Measurements from ENCODE around the gene TANC2. TPM values are rescaled to one million over a fixed set of nuclear protein-coding genes. Genes with fewer than 3 reads are reported as not detected.

TANC2 gene
- 33.8 and 59.9 TPM in 2 replicates for total RNA-seq

DNA sequence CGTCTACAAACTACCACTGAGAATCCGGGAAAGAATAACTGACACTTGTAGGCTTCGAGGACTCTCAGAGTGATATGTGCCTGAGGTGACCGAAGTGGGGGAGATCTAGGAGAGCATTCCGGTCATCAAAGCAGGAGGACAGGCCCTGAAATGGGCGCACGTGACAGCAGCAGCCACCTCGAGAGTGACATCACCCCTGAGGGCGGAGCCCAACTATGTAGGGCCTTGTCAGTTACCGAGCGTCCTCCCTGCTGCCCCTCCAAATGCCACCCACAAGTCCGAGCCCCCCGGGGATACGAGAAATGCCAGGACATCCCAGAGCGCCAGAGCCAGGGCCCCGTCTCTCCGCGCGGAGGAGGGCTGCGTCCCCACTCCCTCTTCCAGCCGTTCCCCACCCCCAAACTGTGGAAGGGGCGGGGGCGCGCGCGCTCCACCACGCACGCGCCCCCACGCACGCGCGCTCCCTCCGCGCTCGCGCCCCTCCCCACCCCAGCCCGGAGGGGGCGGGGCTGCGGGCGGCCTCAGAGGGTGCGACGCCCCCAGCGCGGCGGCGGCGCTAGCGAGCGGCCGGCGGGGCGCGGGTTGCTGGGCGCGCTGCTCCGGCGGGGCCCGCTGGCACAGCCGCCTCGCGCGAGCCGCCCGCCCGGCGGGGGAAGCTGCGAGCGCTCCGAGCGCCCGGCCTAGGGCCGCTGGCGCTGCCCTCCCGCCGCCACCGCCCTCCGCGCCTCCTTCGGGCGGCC is at the start of gene TANC2:
Gene TANC2, plus strand, starts transcription at position 550 of the 740 bp plus-strand sequence. CDS start 43,325 bp downstream, outside the sequence.

Other genes starting within 250 kb of the TANC2 start
- gene MARCHF10, start 157.9 kb upstream of the TANC2 start, total RNA-seq, result under 0.01 and 0.03 TPM in 2 replicates

All from smooth muscle cell of the pulmonary artery (primary cell).